Loucy (cell line): ENCODE data around the gene FOXK2.
A peak's percentile ranks its signal among the peaks of the same experiment; 100 is the strongest.

Source experiments
- H2AFZ ChIP-seq: fragments of 200-600 bp; sonication (generic); 2 replicates; pipeline ENCODE4 v1.6.0; 2016; ENCODE audit warnings: antibody characterized with exemption, mild to moderate bottlenecking, low read length, moderate library complexity
- H3F3A ChIP-seq: fragments of 200-600 bp; 2 replicates; pipeline ENCODE4 v1.6.0; 2016; ENCODE audit warnings: antibody characterized with exemption, low read depth, mild to moderate bottlenecking
- H3K27me3 ChIP-seq: fragments of 200-600 bp; sonication (generic); 2 replicates; pipeline ENCODE4 v1.6.1; 2014; ENCODE audit warnings: low read length, mild to moderate bottlenecking; ENCODE audit not compliant: insufficient read depth, poor library complexity, severe bottlenecking
- H3K36me3 ChIP-seq: fragments of 200-600 bp; sonication (generic); 2 replicates; pipeline ENCODE4 v1.6.1; 2016; ENCODE audit warnings: low read length; ENCODE audit not compliant: insufficient read depth
- H3K4me1 ChIP-seq: fragments of 200-600 bp; sonication (generic); 2 replicates; pipeline ENCODE4 v1.5.1; 2014; ENCODE audit warnings: low read length, mild to moderate bottlenecking; ENCODE audit not compliant: insufficient read depth, poor library complexity, severe bottlenecking
- H3K4me2 ChIP-seq: fragments of 200-600 bp; sonication (generic); 2 replicates; pipeline ENCODE4 v1.6.0; 2014; ENCODE audit warnings: antibody characterized with exemption, low read length, low read depth, mild to moderate bottlenecking; ENCODE audit not compliant: poor library complexity, severe bottlenecking
- H3K4me3 ChIP-seq: fragments of 200-600 bp; sonication (generic); 2 replicates; pipeline ENCODE4 v1.5.1; 2014; ENCODE audit warnings: low read length, mild to moderate bottlenecking, mixed read lengths; ENCODE audit not compliant: poor library complexity, severe bottlenecking
- H3K79me2 ChIP-seq: fragments of 200-600 bp; sonication (generic); 2 replicates; pipeline ENCODE4 v1.6.1; 2014; ENCODE audit warnings: low read length; ENCODE audit not compliant: insufficient read depth
- H3K9ac ChIP-seq: fragments of 200-600 bp; sonication (generic); 2 replicates; pipeline ENCODE4 v1.6.0; 2014; ENCODE audit warnings: mild to moderate bottlenecking, low read depth, low read length, moderate library complexity; ENCODE audit not compliant: poor library complexity, severe bottlenecking
- H3K9me2 ChIP-seq: fragments of 200-600 bp; sonication (generic); replicated peaks from 2 replicates; pipeline ENCODE4 v1.6.1; 2016; ENCODE audit warnings: low read depth, low read length, mixed read lengths
- H3K9me3 ChIP-seq: fragments of 200-600 bp; sonication (generic); 2 replicates; pipeline ENCODE4 v1.6.1; 2014; ENCODE audit warnings: mild to moderate bottlenecking, antibody characterized with exemption, low read length, low read depth; ENCODE audit not compliant: insufficient read depth
- H4K20me1 ChIP-seq: fragments of 200-600 bp; sonication (generic); 2 replicates; pipeline ENCODE4 v1.6.0; 2014; ENCODE audit warnings: antibody characterized with exemption, low read length, mild to moderate bottlenecking; ENCODE audit not compliant: insufficient read depth, poor library complexity, severe bottlenecking
- CTCF ChIP-seq: fragments of 200-600 bp; sonication (generic); conservative IDR thresholded peaks from 2 replicates; pipeline ENCODE4 v1.5.1; 2014; ENCODE audit warnings: mild to moderate bottlenecking, antibody characterized with exemption, low read length
- EZH2phosphoT487 ChIP-seq: fragments of 200-600 bp; IDR thresholded peaks from 2 replicates; pipeline ENCODE4 v1.6.1; 2018; ENCODE audit warnings: antibody characterized with exemption, mild to moderate bottlenecking, moderate library complexity, borderline replicate concordance

Gene FOXK2

DNA sequence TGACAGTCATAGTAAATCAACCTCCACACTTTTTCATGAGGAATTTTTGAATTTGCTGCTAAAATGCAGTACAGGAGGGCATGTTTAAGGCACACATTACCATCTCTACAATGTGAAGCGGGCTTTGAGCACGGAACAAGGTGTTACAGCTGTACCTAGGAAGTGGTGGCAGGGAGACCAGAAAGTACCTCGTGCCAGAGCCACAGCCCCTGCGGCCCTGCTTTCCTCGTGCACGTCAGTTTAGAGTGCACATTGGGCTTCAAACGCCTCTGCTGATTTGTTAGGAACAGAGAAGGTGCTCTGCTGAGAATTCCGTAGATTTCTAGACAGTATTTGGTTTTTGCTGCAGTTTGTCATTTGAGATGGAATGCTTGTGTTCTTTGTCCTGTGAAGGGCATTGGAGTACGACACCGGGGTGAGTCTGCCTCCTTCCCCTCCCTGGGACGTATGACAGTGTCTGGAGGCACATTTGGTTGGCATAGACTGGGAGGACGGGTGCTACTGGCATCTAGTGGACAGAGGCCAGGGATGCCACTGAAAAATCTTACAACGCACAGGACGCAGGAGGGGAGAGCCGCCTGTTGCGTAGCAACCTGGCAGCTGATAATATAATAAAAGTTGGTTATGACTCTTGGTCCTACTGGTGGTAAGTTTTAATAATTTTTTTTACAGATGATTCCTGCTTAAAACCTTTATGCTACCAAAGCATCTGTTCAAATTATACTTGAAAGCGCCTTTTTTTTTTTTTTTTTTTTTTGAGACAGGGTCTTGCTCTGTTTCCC is 9.1 kb downstream of the FOXK2 start:
- H3K79me2 ChIP-seq = peaks cover 100% of the 10 kb centered on the region
- no peak overlapping the region for H3K9ac ChIP-seq
- no peaks in the 10 kb centered on the region for H3K36me3 ChIP-seq
- no peak overlapping the region for H2AFZ ChIP-seq
- H3K4me1 ChIP-seq = peaks cover 32% of the 10 kb centered on the region
- H4K20me1 ChIP-seq = peaks cover 89% of the 10 kb centered on the region
- TF ChIP-seq CTCF (peak; percentile 52), EZH2phosphoT487 (no peak)
- no peaks in the 10 kb centered on the region for H3K9me2 ChIP-seq
- H3K4me2 ChIP-seq = peak overlapping the region; percentile 14
- H3K9me3 ChIP-seq = no peaks in the 10 kb centered on the region
- H3K27me3 ChIP-seq = no peaks in the 10 kb centered on the region
- H3F3A ChIP-seq = peaks cover 4% of the 10 kb centered on the region; the same call in 1 of the 2 replicates
- H3K4me3 ChIP-seq = no peak overlapping the region

DNA sequence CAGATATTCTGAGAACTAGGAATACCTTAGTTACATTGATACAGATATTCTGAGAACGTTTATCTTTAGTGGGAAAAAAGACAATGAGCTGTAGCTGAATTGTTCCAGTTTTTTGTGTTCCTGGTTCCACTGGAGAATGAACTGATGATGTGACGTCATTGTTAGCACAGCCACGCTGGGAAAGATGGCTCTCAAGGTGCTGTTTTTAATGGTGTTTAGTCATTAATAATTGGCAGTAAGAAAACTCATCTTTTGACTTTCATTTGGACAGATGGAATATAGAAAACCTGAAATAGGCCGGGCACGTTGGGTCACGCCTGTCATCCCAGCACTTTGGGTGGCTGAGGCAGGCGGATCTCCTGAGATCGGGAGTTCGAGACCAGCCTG is 10.4 kb downstream of the FOXK2 start:
- TF ChIP-seq EZH2phosphoT487 = no peak
- TF ChIP-seq CTCF = no peak
- peaks cover 4% of the 10 kb centered on the region; the same call in 1 of the 2 replicates for H3F3A ChIP-seq
- peaks cover 89% of the 10 kb centered on the region for H4K20me1 ChIP-seq
- H3K27me3 ChIP-seq = no peaks in the 10 kb centered on the region
- H2AFZ ChIP-seq = no peak overlapping the region
- no peak overlapping the region for H3K4me3 ChIP-seq
- H3K79me2 ChIP-seq = peaks cover 100% of the 10 kb centered on the region
- no peak overlapping the region for H3K4me2 ChIP-seq
- no peaks in the 10 kb centered on the region for H3K36me3 ChIP-seq
- H3K9me3 ChIP-seq = no peaks in the 10 kb centered on the region
- H3K4me1 ChIP-seq = peaks cover 30% of the 10 kb centered on the region
- no peaks in the 10 kb centered on the region for H3K9me2 ChIP-seq
- H3K9ac ChIP-seq = no peak overlapping the region

DNA sequence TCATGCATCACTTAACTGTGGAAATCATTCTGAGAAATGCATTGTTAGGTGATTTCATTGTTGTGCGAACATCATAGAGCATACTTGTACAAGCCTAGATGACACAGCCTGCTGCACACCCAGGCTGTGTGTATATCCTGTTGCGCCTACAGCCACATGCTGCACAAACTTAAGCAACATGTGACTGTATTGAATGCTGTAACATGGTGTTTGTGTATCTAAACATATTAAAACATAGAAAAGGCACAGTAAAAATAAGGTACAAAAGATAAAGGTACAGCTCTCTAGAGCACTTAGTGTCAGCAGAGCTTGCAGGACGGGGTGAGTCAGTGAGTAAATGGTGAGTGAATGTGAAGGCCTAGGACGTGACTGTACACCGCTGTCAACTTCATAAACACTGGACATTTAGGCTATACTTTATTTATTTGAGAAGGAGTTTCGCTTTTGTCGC is 11.9 kb downstream of the FOXK2 start:
- H3K4me1 ChIP-seq = peaks cover 36% of the 10 kb centered on the region
- H3K9ac ChIP-seq = no peak overlapping the region
- TF ChIP-seq EZH2phosphoT487 = no peak
- TF ChIP-seq CTCF = no peak
- H4K20me1 ChIP-seq = peaks cover 89% of the 10 kb centered on the region
- no peak overlapping the region for H3K4me2 ChIP-seq
- no peaks in the 10 kb centered on the region for H3K9me3 ChIP-seq
- no peaks in the 10 kb centered on the region for H3K27me3 ChIP-seq
- H3K4me3 ChIP-seq = no peak overlapping the region
- H3K9me2 ChIP-seq = no peaks in the 10 kb centered on the region
- no peaks in the 10 kb centered on the region for H3K36me3 ChIP-seq
- H2AFZ ChIP-seq = no peak overlapping the region
- peaks cover 4% of the 10 kb centered on the region for H3F3A ChIP-seq
- H3K79me2 ChIP-seq = peaks cover 100% of the 10 kb centered on the region
